H9 (cell line): ENCODE measurements around the gene NCEH1. TPM values are rescaled to one million over a fixed set of nuclear protein-coding genes. Genes with fewer than 3 reads are reported as not detected.

Experiments used
- DNase-seq: peaks from one replicate; pipeline ENCODE4 v3.0.0-alpha.2; 2017
- H2AFZ ChIP-seq: one replicate; pipeline ENCODE4 v1.6.1; 2013; ENCODE audit warnings: mild to moderate bottlenecking, low read length, control low read depth, moderate library complexity
- H2AK5ac ChIP-seq: 2 replicates; pipeline ENCODE4 v1.6.1; 2013; ENCODE audit warnings: low read length, control low read depth, mixed read lengths; ENCODE audit not compliant: insufficient read length
- H2BK120ac ChIP-seq: one replicate; pipeline ENCODE4 v1.6.1; 2013; ENCODE audit warnings: low read depth, mild to moderate bottlenecking, low read length, control low read depth, inconsistent platforms; ENCODE audit not compliant: poor library complexity, severe bottlenecking
- H2BK12ac ChIP-seq: 2 replicates; pipeline ENCODE4 v1.6.1; 2013; ENCODE audit warnings: low read length, control low read depth, mixed read lengths, low read depth; ENCODE audit not compliant: insufficient read length
- H2BK15ac ChIP-seq: 2 replicates; pipeline ENCODE4 v1.6.1; 2013; ENCODE audit warnings: low read depth, low read length, control low read depth
- H2BK20ac ChIP-seq: one replicate; pipeline ENCODE4 v1.6.1; 2013; ENCODE audit warnings: low read depth, mild to moderate bottlenecking, low read length, control low read depth, inconsistent platforms; ENCODE audit not compliant: poor library complexity, severe bottlenecking
- H2BK5ac ChIP-seq: 2 replicates; pipeline ENCODE4 v1.6.1; 2013; ENCODE audit warnings: low read length, control low read depth, mixed read lengths; ENCODE audit not compliant: insufficient read length
- H3K14ac ChIP-seq: 2 replicates; pipeline ENCODE4 v1.6.1; 2013; ENCODE audit warnings: low read length, control low read depth; ENCODE audit not compliant: insufficient read depth
- H3K18ac ChIP-seq: 2 replicates; pipeline ENCODE4 v1.6.1; 2013; ENCODE audit warnings: low read depth, mild to moderate bottlenecking, mixed read lengths, low read length, control low read depth; ENCODE audit not compliant: insufficient read length
- H3K23ac ChIP-seq: 2 replicates; pipeline ENCODE4 v1.6.1; 2013; ENCODE audit warnings: low read length, control low read depth, mixed read lengths, low read depth; ENCODE audit not compliant: insufficient read length
- H3K23me2 ChIP-seq: 2 replicates; pipeline ENCODE4 v1.6.1; 2013; ENCODE audit warnings: low read depth, mild to moderate bottlenecking, mixed read lengths, low read length, control low read depth; ENCODE audit not compliant: insufficient read length, poor library complexity, severe bottlenecking
- H3K27ac ChIP-seq: 2 replicates; pipeline ENCODE4 v1.5.1; 2013; ENCODE audit warnings: low read length, control low read depth, mixed read lengths, low read depth; ENCODE audit not compliant: insufficient read length
- H3K27me3 ChIP-seq: 2 replicates; pipeline ENCODE4 v1.6.1; 2013; ENCODE audit warnings: low read length, control low read depth, inconsistent platforms; ENCODE audit not compliant: insufficient read depth
- H3K4ac ChIP-seq: 2 replicates; pipeline ENCODE4 v1.6.1; 2013; ENCODE audit warnings: low read depth, mild to moderate bottlenecking, control low read depth, inconsistent platforms, low read length, moderate library complexity
- H3K4me1 ChIP-seq: 2 replicates; pipeline ENCODE4 v1.6.1; 2013; ENCODE audit warnings: low read length, control low read depth, inconsistent platforms; ENCODE audit not compliant: insufficient read depth
- H3K4me2 ChIP-seq: 2 replicates; pipeline ENCODE4 v1.6.1; 2013; ENCODE audit warnings: low read length, control low read depth, mixed read lengths; ENCODE audit not compliant: insufficient read length, insufficient read depth
- H3K56ac ChIP-seq: 2 replicates; pipeline ENCODE4 v1.6.1; 2013; ENCODE audit warnings: low read depth, mild to moderate bottlenecking, mixed read lengths, low read length, control low read depth; ENCODE audit not compliant: insufficient read length
- H3K79me1 ChIP-seq: 2 replicates; pipeline ENCODE4 v1.6.1; 2013; ENCODE audit warnings: low read depth, mild to moderate bottlenecking, moderate library complexity, low read length, control low read depth, inconsistent platforms; ENCODE audit not compliant: insufficient read depth, poor library complexity, severe bottlenecking
- H3K79me2 ChIP-seq: 2 replicates; pipeline ENCODE4 v1.6.1; 2013; ENCODE audit warnings: low read length, control low read depth, inconsistent platforms; ENCODE audit not compliant: insufficient read depth
- H3K9ac ChIP-seq: 2 replicates; pipeline ENCODE4 v1.6.1; 2013; ENCODE audit warnings: low read length, control low read depth, mixed read lengths; ENCODE audit not compliant: insufficient read length; ENCODE audit errors: extremely low read depth
- H3K9me3 ChIP-seq: one replicate; pipeline ENCODE4 v1.6.1; 2013; ENCODE audit warnings: low read depth, low read length, inconsistent platforms; ENCODE audit not compliant: control insufficient read depth
- H3T11ph ChIP-seq: one replicate; pipeline ENCODE4 v1.6.1; 2013; ENCODE audit warnings: mild to moderate bottlenecking, low read length, control low read depth, inconsistent platforms
- H4K20me1 ChIP-seq: one replicate; pipeline ENCODE4 v1.6.1; 2013; ENCODE audit not compliant: control insufficient read depth, insufficient read length, insufficient read depth
- H4K5ac ChIP-seq: 2 replicates; pipeline ENCODE4 v1.6.1; 2013; ENCODE audit warnings: low read depth, mild to moderate bottlenecking, mixed read lengths, low read length, control low read depth; ENCODE audit not compliant: insufficient read length
- H4K8ac ChIP-seq: replicated peaks from 2 replicates; pipeline ENCODE4 v1.6.1; 2013; ENCODE audit warnings: low read length, control low read depth, mixed read lengths, low read depth; ENCODE audit not compliant: insufficient read length
- H4K91ac ChIP-seq: 2 replicates; pipeline ENCODE4 v1.6.1; 2013; ENCODE audit warnings: low read depth, mild to moderate bottlenecking, moderate library complexity, mixed read lengths, low read length, control low read depth; ENCODE audit not compliant: insufficient read length
- H3K27ac Mint-ChIP-seq, 3 experiments: 2 replicates in 2 of 3; 3 replicates in 1 of 3; pipeline ENCODE4 v1.8.0; 2020 to 2021; ENCODE audit warnings: mixed read lengths in 3 of 3, mild to moderate bottlenecking in 1 of 3, moderate library complexity in 1 of 3
- H3K27me3 Mint-ChIP-seq: 2 replicates; pipeline ENCODE4 v1.8.0; 2021; ENCODE audit warnings: low read depth, mild to moderate bottlenecking, moderate library complexity, mixed read lengths
- H3K36me3 Mint-ChIP-seq, 3 experiments: 2 replicates in 2 of 3; 3 replicates in 1 of 3; pipeline ENCODE4 v1.8.0; 2020 to 2021; ENCODE audit warnings: low read depth in 3 of 3, mixed read lengths in 3 of 3; ENCODE audit not compliant: insufficient read depth in 1 of 3
- H3K4me1 Mint-ChIP-seq, 2 experiments: 2 replicates each; pipeline ENCODE4 v1.8.0; 2020; ENCODE audit warnings: mixed read lengths in 2 of 2
- H3K4me3 Mint-ChIP-seq, 2 experiments: 2 replicates in 1 of 2; 3 replicates in 1 of 2; pipeline ENCODE4 v1.8.0; 2020 to 2021; ENCODE audit warnings: mild to moderate bottlenecking in 2 of 2, mixed read lengths in 2 of 2, moderate library complexity in 1 of 2
- H3K9me3 Mint-ChIP-seq, 2 experiments: 2 replicates in 1 of 2; 3 replicates in 1 of 2; pipeline ENCODE4 v1.8.0; 2020; ENCODE audit warnings: mild to moderate bottlenecking in 2 of 2, mixed read lengths in 2 of 2, moderate library complexity in 1 of 2
- CTCF ChIP-seq: fragments of 200-600 bp; sonication (generic); conservative IDR thresholded peaks from 3 replicates; pipeline ENCODE4 v1.8.0; 2021; ENCODE audit warnings: antibody characterized with exemption, mild to moderate bottlenecking
- WGBS: extraction: QIAGEN DNeasy Blood & Tissue Kit; methylation state at CpG from one replicate; pipeline ENCODE4 v1.1.7; 2013; ENCODE audit warnings: missing lambda C conversion rate, low lambda C conversion rate, mixed read lengths; ENCODE audit not compliant: insufficient read length; ENCODE audit errors: extremely low coverage; 5-methylcytosine and 5-hydroxymethylcytosine counted together
- total RNA-seq: library from RNA; stranded (reverse); gene quantifications from 2 replicates; pipeline ENCODE4 v1.2.1, GENCODE V29; 2021

NCEH1 gene
- total RNA-seq, 1 experiment from 2014 or later, result 2.3 TPM

GRCh38 chr3:172707030-172707429, 3.8 kb downstream of the NCEH1 start:
- WGBS, result no CpG with 5 or more reads among the region's 2 CpGs
- no peak for DNase-seq
- peaks cover 10% of the 10 kb centered on the region for H3K23me2 ChIP-seq
- H4K5ac ChIP-seq, result no peak overlapping the region
- H3K23ac ChIP-seq, result no peak overlapping the region
- no peaks in the 10 kb centered on the region for H3K27me3 ChIP-seq
- H4K20me1 ChIP-seq, result no peaks in the 10 kb centered on the region
- H2AFZ ChIP-seq, result no peak overlapping the region
- no peaks in the 10 kb centered on the region for H3K79me1 ChIP-seq
- no peak overlapping the region for H2BK20ac ChIP-seq
- Mint-ChIP-seq H3K4me3 (no peak overlapping the region), H3K27ac (no peak overlapping the region), H3K4me1 (peaks cover 13 to 21% of the 10 kb centered on the region in 2 experiments), H3K27me3 (peaks cover 11% of the 10 kb centered on the region; the same call in 1 of the 2 replicates), H3K36me3 (no peaks in the 10 kb centered on the region), H3K9me3 (no peaks in the 10 kb centered on the region)
- H3K56ac ChIP-seq, result no peak overlapping the region
- H4K91ac ChIP-seq, result no peak overlapping the region
- H2BK15ac ChIP-seq, result no peak overlapping the region
- H3K27ac ChIP-seq, result no peak overlapping the region
- no peak overlapping the region for H3K9ac ChIP-seq
- H2AK5ac ChIP-seq, result no peak overlapping the region
- no peak overlapping the region for H3T11ph ChIP-seq
- no peak overlapping the region for H2BK5ac ChIP-seq
- no peak for TF ChIP-seq CTCF
- H3K14ac ChIP-seq, result no peak overlapping the region
- H4K8ac ChIP-seq, result no peak overlapping the region
- no peaks in the 10 kb centered on the region for H3K79me2 ChIP-seq
- H3K18ac ChIP-seq, result no peak overlapping the region
- H2BK12ac ChIP-seq, result no peak overlapping the region
- H2BK120ac ChIP-seq, result no peak overlapping the region
- H3K4me1 ChIP-seq, result no peaks in the 10 kb centered on the region
- H3K4me2 ChIP-seq, result no peak overlapping the region
- no peaks in the 10 kb centered on the region for H3K9me3 ChIP-seq
- H3K4ac ChIP-seq, result no peak overlapping the region
